Measurements from ENCODE around the gene PIGC.

The PIGC gene

DNA sequence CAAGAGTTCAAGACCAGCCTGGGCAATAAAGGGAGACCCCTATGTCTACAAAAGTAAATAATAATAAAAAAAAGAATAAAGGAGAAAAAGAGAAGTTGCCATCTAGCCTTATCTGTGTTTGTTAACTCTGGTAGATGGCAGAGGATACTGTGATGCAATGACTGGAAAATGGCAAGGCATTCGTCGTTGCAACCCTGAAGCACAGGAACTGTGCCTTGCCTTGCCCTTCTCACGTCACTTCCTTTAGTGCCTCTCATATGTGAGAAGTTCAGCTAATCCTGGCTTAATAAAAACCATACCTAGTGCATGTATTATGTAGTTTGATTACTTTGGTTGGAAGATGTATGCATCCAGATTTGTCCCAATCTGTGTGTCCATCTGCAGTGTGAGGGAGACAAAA lies 25.8 kb upstream of the PIGC start:
- DNase-seq (ENCODE audit: low read depth) = no peak
- H3K4me3 ChIP-seq (ENCODE audit: low read length) = no peak overlapping the region
- TF ChIP-seq, protein P1, sequence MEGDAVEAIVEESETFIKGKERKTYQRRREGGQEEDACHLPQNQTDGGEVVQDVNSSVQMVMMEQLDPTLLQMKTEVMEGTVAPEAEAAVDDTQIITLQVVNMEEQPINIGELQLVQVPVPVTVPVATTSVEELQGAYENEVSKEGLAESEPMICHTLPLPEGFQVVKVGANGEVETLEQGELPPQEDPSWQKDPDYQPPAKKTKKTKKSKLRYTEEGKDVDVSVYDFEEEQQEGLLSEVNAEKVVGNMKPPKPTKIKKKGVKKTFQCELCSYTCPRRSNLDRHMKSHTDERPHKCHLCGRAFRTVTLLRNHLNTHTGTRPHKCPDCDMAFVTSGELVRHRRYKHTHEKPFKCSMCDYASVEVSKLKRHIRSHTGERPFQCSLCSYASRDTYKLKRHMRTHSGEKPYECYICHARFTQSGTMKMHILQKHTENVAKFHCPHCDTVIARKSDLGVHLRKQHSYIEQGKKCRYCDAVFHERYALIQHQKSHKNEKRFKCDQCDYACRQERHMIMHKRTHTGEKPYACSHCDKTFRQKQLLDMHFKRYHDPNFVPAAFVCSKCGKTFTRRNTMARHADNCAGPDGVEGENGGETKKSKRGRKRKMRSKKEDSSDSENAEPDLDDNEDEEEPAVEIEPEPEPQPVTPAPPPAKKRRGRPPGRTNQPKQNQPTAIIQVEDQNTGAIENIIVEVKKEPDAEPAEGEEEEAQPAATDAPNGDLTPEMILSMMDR (IDR thresholded peaks at IDR 0.05; ENCODE audit: insufficient read depth, low read depth, low read length, missing control alignments) = no peak

DNA sequence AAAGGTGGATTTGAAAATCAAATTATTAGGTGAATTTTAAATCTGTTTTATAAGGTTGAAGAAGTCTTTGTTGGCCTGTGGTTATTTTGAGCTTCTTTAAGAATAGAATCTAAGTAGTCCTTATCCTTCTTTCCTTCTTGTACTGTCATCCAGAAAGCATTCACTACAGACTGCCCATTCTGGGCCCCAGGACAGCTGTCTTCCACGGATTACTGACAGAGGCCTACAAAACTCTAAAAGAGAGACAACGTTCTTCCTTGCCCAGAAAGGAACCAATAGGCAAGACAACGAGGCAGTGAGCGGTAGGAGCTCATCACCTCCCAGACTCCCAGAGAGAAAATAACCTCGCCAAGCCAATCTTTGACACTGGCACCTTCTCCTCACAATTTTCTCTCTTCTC lies 24.4 kb upstream of the PIGC start:
- TF ChIP-seq, protein P1 (IDR thresholded peaks at IDR 0.05; ENCODE audit: insufficient read depth, low read depth, low read length, missing control alignments) = no peak
- DNase-seq (ENCODE audit: low read depth) = no peak
- no peak overlapping the region for H3K4me3 ChIP-seq (ENCODE audit: low read length)

DNA sequence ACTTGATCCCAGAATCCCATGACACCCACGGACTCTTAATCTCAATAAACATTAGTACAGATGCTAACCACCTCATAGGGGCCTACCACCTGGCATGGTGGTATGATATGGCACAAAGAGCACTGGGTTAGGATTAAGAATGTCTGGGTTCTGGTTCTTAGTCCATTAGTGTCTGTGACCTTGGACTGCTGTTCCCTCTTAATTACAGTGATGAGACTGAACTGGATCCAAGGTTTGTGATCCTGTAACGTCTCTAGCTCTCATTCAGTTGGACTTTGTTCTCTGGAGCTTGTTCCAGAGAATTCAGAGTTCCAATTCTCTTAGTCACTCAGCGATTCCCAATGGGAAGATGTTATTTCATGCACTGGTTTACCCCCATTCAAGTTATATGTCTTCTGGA lies 23.6 kb upstream of the PIGC start:
- no peak overlapping the region for H3K4me3 ChIP-seq (ENCODE audit: low read length)
- DNase-seq (ENCODE audit: low read depth) = no peak
- TF ChIP-seq, protein P1 (IDR thresholded peaks at IDR 0.05; ENCODE audit: insufficient read depth, low read depth, low read length, missing control alignments) = no peak

GRCh38 chr1:172466795-172467407 lies 23.0 kb upstream of the PIGC start:
- TF ChIP-seq, protein P1 (IDR thresholded peaks at IDR 0.05; ENCODE audit: insufficient read depth, low read depth, low read length, missing control alignments) = no peak
- H3K4me3 ChIP-seq (ENCODE audit: low read length) = no peak overlapping the region
- DNase-seq (ENCODE audit: low read depth) = peak; percentile 82

DNA sequence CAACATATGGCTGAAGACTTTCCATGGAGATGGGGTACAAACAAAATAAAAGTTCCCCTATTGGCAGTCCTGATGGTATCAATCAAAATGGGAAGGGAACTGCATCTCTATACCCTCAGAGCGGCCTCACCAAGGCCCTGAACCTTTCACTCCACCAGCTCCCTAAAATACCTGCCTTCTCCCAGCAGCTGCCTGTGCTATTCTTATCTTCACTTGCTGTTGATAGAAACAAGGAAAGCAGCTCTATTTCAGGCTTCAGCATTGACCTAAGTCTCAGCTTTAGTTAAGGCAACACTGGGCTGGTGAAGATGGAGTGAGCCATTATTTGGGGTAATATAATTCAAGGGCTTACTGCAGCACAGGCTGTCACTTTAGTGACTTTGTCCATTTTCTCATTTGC lies 21.7 kb upstream of the PIGC start:
- H3K4me3 ChIP-seq (ENCODE audit: low read length) = no peak overlapping the region
- DNase-seq (ENCODE audit: low read depth) = no peak
- TF ChIP-seq, protein P1 (IDR thresholded peaks at IDR 0.05; ENCODE audit: insufficient read depth, low read depth, low read length, missing control alignments) = no peak

- no peak overlapping the region for H3K4me3 ChIP-seq (ENCODE audit: low read length)
- TF ChIP-seq, protein P1 (IDR thresholded peaks at IDR 0.05; ENCODE audit: insufficient read depth, low read depth, low read length, missing control alignments) = no peak
- DNase-seq (ENCODE audit: low read depth) = no peak
Observed at GRCh38 chr1:172460887-172461315, 17.0 kb upstream of the PIGC start.

GRCh38 chr1:172460177-172460576 lies 16.3 kb upstream of the PIGC start:
- TF ChIP-seq, protein P1 (IDR thresholded peaks at IDR 0.05; ENCODE audit: insufficient read depth, low read depth, low read length, missing control alignments) = no peak
- H3K4me3 ChIP-seq (ENCODE audit: low read length) = no peak overlapping the region
- DNase-seq (ENCODE audit: low read depth) = peak; percentile 88
